Neutrophil (primary cell): ENCODE data around the gene SMDT1.
"Not testable (repeated sequence)": the region's sequence is repeated elsewhere in the genome, so short reads cannot be mapped to it uniquely, and the experiment has no call there.

ENCODE experiments used
- H3K27ac ChIP-seq: fragments of 200-600 bp; sonication (generic); 2 replicates; pipeline ENCODE4 v1.5.1; 2016; ENCODE audit warnings: mild to moderate bottlenecking, moderate library complexity
- H3K27me3 ChIP-seq: fragments of 200-600 bp; sonication (generic); 2 replicates; pipeline ENCODE4 v1.6.0; 2016; ENCODE audit warnings: mild to moderate bottlenecking
- H3K36me3 ChIP-seq: fragments of 200-600 bp; sonication (generic); 2 replicates; pipeline ENCODE4 v1.5.1; 2017
- H3K4me1 ChIP-seq, 2 experiments: fragments of 200-600 bp in 1 of 2; sonication (generic) in 1 of 2; 1 replicate in 1 of 2; 2 replicates in 1 of 2; pipeline versions ENCODE4 v1.5.1 to v1.6.1; 2013 to 2016; ENCODE audit warnings: low read depth in 1 of 2, low read length in 1 of 2, mild to moderate bottlenecking in 1 of 2, moderate library complexity in 1 of 2; ENCODE audit not compliant: control insufficient read depth in 1 of 2, insufficient read depth in 1 of 2
- H3K4me3 ChIP-seq, 2 experiments: fragments of 200-600 bp in 1 of 2; sonication (generic) in 1 of 2; 1 replicate in 1 of 2; 2 replicates in 1 of 2; pipeline ENCODE4 v1.5.1; 2013 to 2016; ENCODE audit warnings: low read depth in 1 of 2, low read length in 1 of 2, mild to moderate bottlenecking in 1 of 2, moderate library complexity in 1 of 2
- H3K9me3 ChIP-seq: fragments of 200-600 bp; sonication (generic); 2 replicates; pipeline ENCODE4 v1.5.1; 2016
- TF ChIP-seq, protein P1 (sequence below): fragments of 200-600 bp; sonication (generic); IDR thresholded peaks from 2 replicates; pipeline ENCODE4 v1.5.1; 2016; ENCODE audit warnings: antibody characterized with exemption

The SMDT1 gene

DNA sequence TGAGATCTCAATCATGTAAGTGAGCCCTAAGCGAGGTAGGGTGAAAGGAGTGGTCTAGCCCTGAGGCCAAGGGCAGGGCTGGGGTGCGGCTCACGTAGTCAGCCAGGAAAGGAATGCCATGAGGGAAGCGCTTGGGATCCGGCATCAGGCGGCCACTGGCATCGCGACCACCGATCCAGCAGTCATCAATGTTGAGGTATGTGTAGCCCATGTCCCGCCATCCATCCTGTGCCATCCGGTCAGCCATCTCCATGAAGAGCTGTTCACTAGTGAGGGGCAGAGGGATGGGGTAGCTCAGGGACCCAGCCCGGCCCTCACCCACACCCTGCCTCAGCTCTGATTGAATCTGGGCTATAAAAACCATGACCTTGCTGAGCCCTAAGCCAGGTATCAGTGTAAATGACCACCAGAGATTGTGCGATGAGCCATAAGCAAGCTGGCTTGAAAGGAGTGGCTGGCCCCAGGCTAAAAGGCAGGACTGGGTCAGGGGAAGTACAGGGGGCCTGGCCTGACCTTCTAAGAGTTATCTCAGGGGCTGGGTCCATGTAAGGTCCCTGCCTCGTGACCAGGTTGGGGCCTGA, 11.7 kb upstream of the SMDT1 start:
- no peaks in the 10 kb centered on the region for H3K27me3 ChIP-seq
- no peak overlapping the region for H3K4me3 ChIP-seq
- TF ChIP-seq, protein P1, sequence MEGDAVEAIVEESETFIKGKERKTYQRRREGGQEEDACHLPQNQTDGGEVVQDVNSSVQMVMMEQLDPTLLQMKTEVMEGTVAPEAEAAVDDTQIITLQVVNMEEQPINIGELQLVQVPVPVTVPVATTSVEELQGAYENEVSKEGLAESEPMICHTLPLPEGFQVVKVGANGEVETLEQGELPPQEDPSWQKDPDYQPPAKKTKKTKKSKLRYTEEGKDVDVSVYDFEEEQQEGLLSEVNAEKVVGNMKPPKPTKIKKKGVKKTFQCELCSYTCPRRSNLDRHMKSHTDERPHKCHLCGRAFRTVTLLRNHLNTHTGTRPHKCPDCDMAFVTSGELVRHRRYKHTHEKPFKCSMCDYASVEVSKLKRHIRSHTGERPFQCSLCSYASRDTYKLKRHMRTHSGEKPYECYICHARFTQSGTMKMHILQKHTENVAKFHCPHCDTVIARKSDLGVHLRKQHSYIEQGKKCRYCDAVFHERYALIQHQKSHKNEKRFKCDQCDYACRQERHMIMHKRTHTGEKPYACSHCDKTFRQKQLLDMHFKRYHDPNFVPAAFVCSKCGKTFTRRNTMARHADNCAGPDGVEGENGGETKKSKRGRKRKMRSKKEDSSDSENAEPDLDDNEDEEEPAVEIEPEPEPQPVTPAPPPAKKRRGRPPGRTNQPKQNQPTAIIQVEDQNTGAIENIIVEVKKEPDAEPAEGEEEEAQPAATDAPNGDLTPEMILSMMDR = no peak
- H3K4me1 ChIP-seq = peaks cover 18 to 19% of the 10 kb centered on the region in 2 experiments
- peaks cover 47% of the 10 kb centered on the region for H3K36me3 ChIP-seq
- H3K9me3 ChIP-seq = no peaks in the 10 kb centered on the region
- H3K27ac ChIP-seq = no peak overlapping the region

DNA sequence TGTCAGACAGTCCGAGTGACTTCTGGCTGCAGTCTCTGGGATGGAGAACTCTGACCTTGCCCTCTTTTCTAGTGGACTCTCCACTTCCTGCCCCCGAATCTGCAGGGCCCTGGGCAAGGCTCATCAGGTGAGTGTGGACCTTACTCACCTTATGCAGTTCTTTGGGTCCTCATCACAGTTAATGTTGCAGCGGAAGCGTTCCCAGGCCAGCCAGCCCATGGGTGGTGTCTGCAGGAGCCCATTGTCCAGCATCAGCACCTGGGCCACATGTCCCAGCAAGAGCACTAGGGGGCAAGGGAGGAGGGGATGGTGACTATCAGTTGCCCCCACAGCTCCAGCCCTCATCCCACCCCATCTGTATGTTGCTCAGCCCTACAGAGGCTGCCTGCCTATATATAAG, 11.2 kb upstream of the SMDT1 start:
- Histone ChIP-seq H3K36me3 (peaks cover 43% of the 10 kb centered on the region), H3K9me3 (no peaks in the 10 kb centered on the region), H3K4me3 (no peak overlapping the region), H3K4me1 (peaks cover 18 to 19% of the 10 kb centered on the region in 2 experiments), H3K27me3 (no peaks in the 10 kb centered on the region), H3K27ac (no peak overlapping the region)
- TF ChIP-seq, protein P1 = no peak

DNA sequence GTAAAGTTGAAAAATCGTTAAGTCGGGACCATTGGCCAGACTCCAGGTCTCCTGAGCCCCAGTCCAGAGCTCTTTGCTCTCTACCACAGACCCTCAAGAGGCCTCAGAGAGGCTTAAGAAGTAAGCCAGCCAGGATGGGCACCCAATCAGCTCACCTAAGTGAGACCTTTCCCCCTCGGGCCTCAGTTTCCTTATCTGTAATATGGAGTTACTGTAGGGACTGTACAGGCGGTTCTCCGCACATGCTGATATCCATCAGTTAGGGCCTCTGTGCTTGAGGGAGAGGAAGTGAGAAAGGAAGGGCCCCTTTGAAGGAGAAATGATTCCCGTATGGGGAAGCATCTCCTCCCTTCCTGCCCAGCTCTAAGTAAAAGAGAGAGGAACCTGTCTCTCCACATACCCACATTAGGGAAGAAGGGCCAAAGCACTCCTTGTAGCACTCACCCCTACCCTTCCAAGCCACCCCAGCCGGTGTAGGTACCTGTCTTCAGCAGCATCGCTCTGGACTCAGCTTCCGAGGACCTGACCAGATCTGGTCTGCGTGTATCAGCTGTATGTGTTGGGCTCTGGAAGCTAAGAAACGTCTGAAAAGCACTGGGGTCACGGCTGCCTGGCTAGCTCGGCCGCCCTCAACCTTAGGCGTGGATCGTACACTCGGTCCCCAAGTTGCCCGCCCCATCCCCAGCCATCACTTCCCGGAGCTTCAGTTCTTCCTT, 9.5 kb upstream of the SMDT1 start:
- H3K4me3 ChIP-seq = peak overlapping the region; percentile 84 to 91
- H3K36me3 ChIP-seq = peaks cover 34% of the 10 kb centered on the region
- H3K9me3 ChIP-seq = no peaks in the 10 kb centered on the region
- peak overlapping the region; percentile 80 for H3K27ac ChIP-seq
- no peaks in the 10 kb centered on the region for H3K27me3 ChIP-seq
- TF ChIP-seq, protein P1 = no peak
- peaks cover 32% of the 10 kb centered on the region in 2 experiments for H3K4me1 ChIP-seq

DNA sequence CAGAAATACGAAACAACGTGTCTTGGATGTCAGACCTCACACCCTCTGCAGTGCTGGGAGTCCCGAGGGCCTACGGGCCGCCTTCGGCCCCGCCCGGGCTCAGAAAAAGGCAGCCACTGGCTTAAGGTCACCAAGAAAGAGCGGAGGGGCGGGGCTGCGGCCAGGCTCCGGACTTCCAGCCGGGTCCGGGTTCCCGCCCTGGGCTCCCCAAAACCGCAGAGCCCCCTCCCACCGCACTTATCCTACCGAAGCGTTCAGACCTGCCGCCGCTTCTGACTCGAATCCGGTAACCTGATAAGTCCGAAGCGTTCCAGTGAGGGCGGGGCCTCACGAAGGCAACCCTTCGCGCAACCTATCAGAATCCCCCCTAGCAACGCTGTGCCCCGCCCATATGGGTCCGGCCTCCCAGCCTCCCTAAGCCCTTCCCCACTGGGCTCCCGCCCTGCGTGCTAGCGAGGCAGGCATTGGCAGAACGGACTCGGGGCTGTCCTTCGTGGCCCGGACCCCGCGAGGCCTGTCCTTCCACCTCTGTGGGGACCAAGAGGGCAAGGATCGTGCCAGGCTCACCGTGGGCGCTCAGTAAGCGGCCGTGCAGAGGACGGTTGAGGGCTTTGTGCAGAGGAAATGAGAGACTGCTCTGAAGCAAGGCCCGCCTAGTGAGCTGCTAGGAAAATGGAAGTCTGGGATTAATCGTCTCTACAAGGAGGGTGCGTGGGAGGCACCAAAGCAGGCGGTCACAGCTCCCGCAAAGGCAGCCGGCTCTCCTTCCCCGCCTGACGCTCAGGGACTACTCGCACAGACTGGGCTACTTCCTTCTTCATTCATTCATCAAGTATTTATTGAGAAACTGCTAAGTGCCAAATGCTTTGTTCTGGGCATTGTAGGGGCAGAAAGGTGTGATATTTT, 8.7 kb upstream of the SMDT1 start, which contains the start of gene NAGA:
Gene NAGA (minus strand): TSS at position 296 of the 906 bp plus-strand sequence. CDS start 515 bp downstream, outside the sequence.
- H3K27ac ChIP-seq = peak within 1 kb of the TSS; percentile 80
- H3K27me3 ChIP-seq = no peaks in the 10 kb centered on the region
- H3K9me3 ChIP-seq = no peaks in the 10 kb centered on the region
- H3K4me1 ChIP-seq = peaks cover 33% of the 10 kb centered on the region in 2 experiments
- peak within 1 kb of the TSS; percentile 84 to 91 for H3K4me3 ChIP-seq
- TF ChIP-seq, protein P1 = no peak
- peaks cover 26% of the 10 kb centered on the region for H3K36me3 ChIP-seq

DNA sequence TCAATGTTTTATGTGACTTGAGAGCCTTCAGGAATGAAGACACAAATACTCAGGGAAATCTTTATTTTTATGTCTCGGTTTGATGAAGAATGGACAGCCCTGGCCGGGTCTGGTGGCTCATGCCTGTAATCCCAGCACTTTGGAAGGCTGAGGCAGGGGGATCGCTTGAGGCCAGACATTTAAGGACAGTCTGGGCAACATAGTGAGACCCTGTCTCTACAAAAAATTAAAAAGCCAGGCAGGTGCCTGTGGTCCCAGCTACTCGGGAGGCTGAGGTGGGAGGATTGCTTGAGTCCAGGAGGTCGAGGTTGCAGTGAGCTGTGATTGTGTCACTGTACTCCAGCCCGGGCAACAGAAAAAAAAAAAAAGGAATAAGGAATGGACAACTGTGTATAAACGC, 8.0 kb upstream of the SMDT1 start:
- not testable (repeated sequence) for H3K9me3 ChIP-seq, H3K27me3 ChIP-seq
- H3K27ac ChIP-seq = peak overlapping the region; percentile 80
- H3K4me1 ChIP-seq = peaks cover 33% of the 10 kb centered on the region in 2 experiments
- H3K36me3 ChIP-seq = peaks cover 19% of the 10 kb centered on the region
- H3K4me3 ChIP-seq = peak overlapping the region; percentile 84 to 91
